Measurements from ENCODE around the gene DCTN3. TPM values are rescaled to one million over a fixed set of nuclear protein-coding genes. Genes with fewer than 3 reads are reported as not detected.

Gene DCTN3
- total RNA-seq, 1 experiment from 2014 or later: 159 TPM

DNA sequence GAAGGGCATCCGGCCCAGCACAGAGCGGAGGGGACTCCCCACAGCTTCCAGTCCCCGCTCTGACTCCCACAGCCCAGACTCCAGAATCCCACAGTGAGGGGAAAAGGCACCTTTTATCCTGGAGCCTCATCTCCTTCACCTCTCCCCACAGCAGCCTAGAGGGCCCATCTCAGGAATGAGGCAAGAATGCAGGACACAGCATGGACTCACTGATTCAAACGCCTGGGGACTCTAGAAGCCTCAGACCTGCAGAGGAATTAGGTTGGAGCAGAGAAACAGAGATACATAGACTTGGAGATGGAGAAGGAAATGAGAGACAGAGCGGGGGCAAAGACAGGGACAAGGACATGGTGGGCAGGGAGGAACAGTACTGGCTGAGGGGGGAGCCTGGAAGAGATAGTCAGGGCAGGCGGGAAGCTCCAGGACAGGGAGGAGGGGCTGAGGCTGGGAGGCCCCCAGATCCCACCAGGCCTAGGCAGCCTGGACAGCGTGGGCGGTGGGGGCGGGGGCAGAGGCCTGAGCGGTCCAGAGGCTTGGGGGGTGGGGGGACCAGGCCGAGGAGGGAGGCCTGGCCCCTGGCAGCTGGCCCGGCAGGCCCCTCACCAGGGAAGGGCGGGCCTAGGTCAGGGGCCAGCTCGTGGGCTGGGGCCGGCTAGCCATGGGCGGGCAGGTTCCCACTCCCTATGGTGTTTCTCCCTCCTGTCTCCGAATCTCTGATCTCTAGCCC lies 46.5 kb downstream of the DCTN3 start:
- DNase-seq (ENCODE audit: low read depth): no peak

- no peak for DNase-seq (ENCODE audit: low read depth)
These were observed 47.7 kb downstream of the DCTN3 start for GRCh38 chr9:34572628-34573027.

GRCh38 chr9:34572092-34572491 lies 48.2 kb downstream of the DCTN3 start:
- peak; percentile 27 for DNase-seq (ENCODE audit: low read depth)

DNA sequence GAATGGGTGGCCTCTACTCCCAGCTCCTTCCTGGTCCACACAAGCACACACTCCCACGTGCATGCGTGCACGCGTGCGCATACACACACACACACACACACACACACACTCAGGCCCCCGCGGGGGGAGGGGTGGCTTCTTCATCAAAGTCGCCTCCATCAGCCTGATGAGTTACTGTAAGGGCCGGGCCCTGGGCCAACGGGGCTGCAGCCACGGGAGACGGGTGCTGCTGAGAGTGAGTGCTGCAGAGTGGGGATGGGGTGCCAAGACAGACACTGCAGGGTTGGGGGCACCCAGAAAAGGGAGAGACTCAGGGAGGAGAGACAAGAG lies 48.8 kb downstream of the DCTN3 start:
- DNase-seq (ENCODE audit: low read depth): no peak

- DNase-seq (ENCODE audit: low read depth): no peak
These were observed 49.4 kb downstream of the DCTN3 start for GRCh38 chr9:34570809-34571480.

DNA sequence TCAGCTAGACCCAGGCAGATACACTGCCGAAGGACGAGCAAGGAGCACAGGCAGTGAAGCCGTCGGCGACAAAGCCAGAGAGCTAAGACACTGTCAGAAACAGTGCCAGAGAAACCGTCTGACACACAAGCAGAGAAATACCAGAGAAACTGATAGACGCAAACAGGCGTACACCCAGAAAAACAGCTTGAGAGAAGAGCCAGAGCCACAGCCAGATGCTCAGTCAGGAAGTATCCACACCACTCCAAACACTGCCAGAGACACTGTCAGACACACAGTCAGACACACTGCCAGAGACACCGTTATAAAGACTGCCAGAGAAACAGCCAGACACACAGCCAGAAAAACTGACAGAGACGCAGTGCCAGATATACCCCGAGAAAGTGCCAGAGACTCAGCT lies 49.9 kb downstream of the DCTN3 start:
- no peak for DNase-seq (ENCODE audit: low read depth)

GRCh38 chr9:34568774-34569173 lies 51.5 kb downstream of the DCTN3 start:
- DNase-seq (ENCODE audit: low read depth): no peak

DNA sequence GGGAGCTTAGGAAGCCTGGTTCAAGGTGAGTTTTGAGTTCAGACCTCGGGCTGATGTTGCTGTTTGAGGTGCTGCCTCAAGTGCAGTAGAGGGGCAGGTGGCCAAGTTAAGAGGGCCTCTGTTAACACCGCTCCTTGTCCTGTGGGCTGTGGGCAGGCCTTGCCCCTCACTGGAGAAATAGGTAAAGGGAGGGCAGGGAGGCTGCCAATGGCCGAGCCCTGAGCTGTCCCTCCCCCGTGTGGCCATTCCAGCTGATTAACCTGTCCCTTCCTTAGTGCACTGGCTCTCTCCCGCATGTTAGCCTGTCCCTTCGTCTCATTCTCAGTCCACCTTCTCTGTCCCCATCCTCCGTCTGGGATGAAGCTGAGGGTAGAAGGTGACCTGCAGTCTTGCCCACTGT lies 52.2 kb downstream of the DCTN3 start:
- no peak for DNase-seq (ENCODE audit: low read depth)

DNA sequence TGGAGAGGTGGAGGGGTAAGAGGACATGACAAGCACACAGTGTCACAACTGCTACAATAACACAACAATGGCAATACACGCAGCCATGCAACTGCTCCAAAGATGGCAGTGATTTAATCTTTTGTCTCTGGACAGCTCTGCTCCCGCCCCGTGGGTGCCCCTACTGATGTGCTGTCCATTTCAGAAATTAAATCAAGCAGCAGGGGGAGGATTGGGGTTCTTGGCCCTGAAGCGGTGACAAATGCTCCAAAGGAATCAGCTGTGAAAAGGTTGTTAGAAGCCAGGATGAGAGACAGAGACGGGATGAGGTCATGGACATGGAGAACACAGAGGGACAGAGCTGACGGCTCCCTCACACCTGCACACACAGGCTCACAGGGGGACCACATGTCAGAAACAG lies 53.3 kb downstream of the DCTN3 start:
- DNase-seq (ENCODE audit: low read depth): no peak

GRCh38 chr9:34566322-34566721 lies 54.0 kb downstream of the DCTN3 start:
- no peak for DNase-seq (ENCODE audit: low read depth)

GRCh38 chr9:34565856-34566255 lies 54.4 kb downstream of the DCTN3 start:
- DNase-seq (ENCODE audit: low read depth): no peak

GRCh38 chr9:34564617-34565016 lies 55.7 kb downstream of the DCTN3 start:
- no peak for DNase-seq (ENCODE audit: low read depth)

Other genes with a start within 250 kb of the DCTN3 start
- 1.5 and 3.6 TPM in 2 replicates for gene MYORG, start 243.6 kb downstream of the DCTN3 start, total RNA-seq (2014; rRNA removed; shearing (Covaris generic))
- 14.6 and 31.1 TPM in 2 replicates for gene FAM219A, start 161.9 kb downstream of the DCTN3 start, total RNA-seq (2014; rRNA removed; shearing (Covaris generic))
- gene DNAI1, start 161.7 kb downstream of the DCTN3 start, total RNA-seq (2014; rRNA removed; shearing (Covaris generic)): not detected in 2 replicates
- gene ENHO, start 97.5 kb downstream of the DCTN3 start, total RNA-seq (2014; rRNA removed; shearing (Covaris generic)): 0.71 and 2.0 TPM in 2 replicates
- 0.05 and 0.07 TPM in 2 replicates for gene CNTFR, start 30.8 kb downstream of the DCTN3 start, total RNA-seq (2014; rRNA removed; shearing (Covaris generic))
- 16.7 and 23.3 TPM in 2 replicates for gene RPP25L, start 8.4 kb downstream of the DCTN3 start, total RNA-seq (2014; rRNA removed; shearing (Covaris generic))
- gene ARID3C, start 8.6 kb upstream of the DCTN3 start, total RNA-seq (2014; rRNA removed; shearing (Covaris generic)): not detected in 2 replicates
- 108 and 115 TPM in 2 replicates for gene SIGMAR1, start 17.3 kb upstream of the DCTN3 start, total RNA-seq (2014; rRNA removed; shearing (Covaris generic))
- 13.4 and 20.9 TPM in 2 replicates for gene GALT, start 26.2 kb upstream of the DCTN3 start, total RNA-seq (2014; rRNA removed; shearing (Covaris generic))
- 13.8 and 16.5 TPM in 2 replicates for gene IL11RA, start 31.7 kb upstream of the DCTN3 start, total RNA-seq (2014; rRNA removed; shearing (Covaris generic))
- gene CCL27, start 42.2 kb upstream of the DCTN3 start, total RNA-seq (2014; rRNA removed; shearing (Covaris generic)): not detected in 2 replicates
- gene CCL19, start 70.8 kb upstream of the DCTN3 start, total RNA-seq (2014; rRNA removed; shearing (Covaris generic)): not detected in 2 replicates
- gene CCL21, start 89.6 kb upstream of the DCTN3 start, total RNA-seq (2014; rRNA removed; shearing (Covaris generic)): not detected in 2 replicates

Data from M059J (cell line).